GM19023 (cell line): ENCODE results near the gene CCDC24.

Source experiments
- ATAC-seq: cut with Tn5 transposase; IDR thresholded peaks from one replicate; pipeline ENCODE4 v1.9.1; 2021; ENCODE audit warnings: mild to moderate bottlenecking, moderate library complexity; ENCODE audit not compliant: unreplicated experiment

Gene CCDC24

GRCh38 chr1:44021156-44021555 is 29.8 kb downstream of the CCDC24 start:
- no peak for ATAC-seq

- no peak for ATAC-seq
Observed at GRCh38 chr1:44021581-44022321, 30.4 kb downstream of the CCDC24 start.

DNA sequence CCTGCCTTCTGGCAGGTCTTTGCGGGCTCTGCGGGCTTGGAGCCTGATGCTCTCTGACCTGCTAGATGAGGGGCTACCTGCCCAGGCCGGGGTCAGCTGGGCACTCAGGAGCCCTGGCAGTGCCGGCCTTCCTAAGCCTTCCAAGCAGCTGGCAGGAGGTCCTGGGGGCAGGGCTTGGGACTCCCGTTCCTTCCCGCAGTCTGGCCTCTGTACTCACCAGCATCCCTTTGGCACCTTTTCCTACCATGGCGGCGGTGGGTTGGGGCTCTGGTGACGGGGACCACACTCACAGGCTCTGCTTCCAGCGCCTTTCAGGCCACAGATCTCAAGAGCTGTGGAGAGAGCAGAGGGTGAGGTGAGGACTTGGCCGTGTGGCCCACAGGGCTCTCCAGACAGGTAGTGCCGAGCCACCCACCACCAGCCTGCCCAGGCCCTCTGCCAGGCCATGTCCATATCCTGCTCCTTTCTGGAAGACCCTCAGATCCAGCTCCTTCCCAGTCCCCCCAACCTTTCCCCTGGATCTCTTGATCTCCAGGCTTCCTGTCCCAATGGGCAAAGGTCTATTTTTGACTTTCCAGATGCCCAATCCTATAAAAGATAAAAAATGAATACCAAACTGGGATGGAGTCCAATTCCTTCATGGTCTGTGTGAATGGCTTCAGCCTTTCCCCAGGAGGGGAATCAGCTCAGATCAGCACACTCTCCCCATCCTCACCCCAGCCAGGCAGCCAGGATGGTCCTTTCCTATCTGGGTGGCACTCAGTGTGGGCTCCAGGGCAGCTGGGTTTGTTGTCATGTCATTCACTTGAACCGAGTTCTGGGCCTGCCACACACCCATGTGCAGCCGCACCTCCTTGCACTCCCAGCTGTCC is 32.9 kb downstream of the CCDC24 start:
- ATAC-seq: no peak

GRCh38 chr1:44024903-44025525 is 33.6 kb downstream of the CCDC24 start:
- no peak for ATAC-seq

- no peak for ATAC-seq
Observed at GRCh38 chr1:44025816-44026215, 34.4 kb downstream of the CCDC24 start.

DNA sequence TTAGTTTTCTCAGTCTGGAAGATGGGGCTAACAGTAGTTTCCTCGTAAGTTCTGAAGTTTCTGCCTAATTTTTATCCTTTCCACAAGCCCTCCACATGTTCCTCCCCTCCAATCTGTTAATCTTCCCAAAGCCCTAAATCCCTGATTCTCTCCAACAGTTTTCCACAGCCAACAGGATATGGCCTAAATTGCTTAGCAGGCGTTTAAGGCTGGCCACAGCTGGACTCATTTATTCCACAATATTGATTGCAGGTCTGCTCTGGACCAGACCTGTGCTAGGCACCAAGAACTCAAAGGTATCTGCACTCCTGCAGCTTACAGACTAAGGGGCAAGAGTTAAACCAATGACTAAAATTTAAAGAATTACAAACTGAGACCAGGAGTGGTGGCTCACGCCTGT is 35.9 kb downstream of the CCDC24 start:
- ATAC-seq: no peak

- ATAC-seq: peak; percentile 21
Observed at GRCh38 chr1:44029260-44029910, 38.0 kb downstream of the CCDC24 start.

GRCh38 chr1:44029911-44030604 is 38.7 kb downstream of the CCDC24 start:
- ATAC-seq: peak; percentile 83

DNA sequence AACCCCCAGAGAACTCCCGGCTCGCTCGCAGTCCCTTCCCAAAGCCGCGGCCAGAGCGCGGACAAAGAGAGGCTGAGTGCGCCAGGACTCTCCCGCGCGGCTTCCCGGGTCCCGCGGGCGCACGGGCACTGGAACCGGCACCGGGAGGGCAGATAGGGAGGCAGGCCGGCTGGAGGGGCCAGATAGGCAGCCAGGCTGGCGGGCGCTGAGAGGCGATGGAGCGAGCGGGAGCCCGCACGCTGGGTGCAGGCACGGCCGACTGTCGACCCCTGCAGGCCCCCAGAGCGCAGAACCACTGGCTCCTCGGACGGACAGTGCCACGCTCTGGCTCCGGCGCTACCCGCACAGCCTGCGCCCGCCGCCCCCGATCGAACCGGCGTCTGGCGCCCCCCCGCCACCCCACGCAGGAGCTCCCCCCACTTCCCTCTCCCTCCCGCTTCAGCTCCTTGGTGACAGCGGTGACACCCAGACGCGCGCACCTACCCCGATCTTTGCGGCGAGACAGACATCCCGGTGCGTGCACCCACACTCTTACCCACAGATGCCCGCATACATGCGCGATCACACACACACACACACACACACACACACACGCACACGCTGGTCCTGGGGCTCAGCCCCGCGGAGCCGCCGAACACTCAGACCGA is 39.3 kb downstream of the CCDC24 start:
- ATAC-seq: peak; percentile 18

GRCh38 chr1:44031252-44032169 is 40.1 kb downstream of the CCDC24 start, which contains the start of gene SLC6A9:
SLC6A9 (minus strand) TSS chr1:44031462; CDS start chr1:44024277, 7,185 bp downstream.
- ATAC-seq: no peak

GRCh38 chr1:44032170-44032790 is 40.9 kb downstream of the CCDC24 start:
- ATAC-seq: no peak

DNA sequence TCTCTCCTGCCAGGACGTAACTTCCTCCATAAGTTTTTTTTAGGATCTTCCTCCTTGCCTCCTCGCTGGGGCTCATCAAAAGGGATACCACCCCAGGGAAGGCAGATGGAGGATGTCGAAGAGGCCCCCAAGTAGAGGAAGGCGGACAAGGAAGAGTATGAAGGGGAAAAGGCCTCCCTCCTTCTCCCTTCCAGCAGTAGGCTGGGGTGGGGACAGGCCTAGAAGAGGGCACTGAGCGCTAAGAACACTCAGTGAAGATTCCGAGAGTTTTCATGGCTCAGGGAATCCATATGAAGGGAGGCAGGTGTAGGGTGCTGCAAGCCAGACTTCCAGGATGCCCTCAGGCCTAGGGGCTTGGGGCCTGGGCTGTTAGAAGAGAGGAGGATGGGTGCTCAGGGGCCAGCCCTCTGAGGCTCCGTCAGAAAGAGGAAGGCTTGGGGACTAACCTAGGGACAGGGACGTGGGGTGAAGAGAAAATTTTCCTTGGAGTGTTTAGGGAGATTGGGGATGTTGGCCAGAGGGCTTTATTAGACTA is 41.7 kb downstream of the CCDC24 start:
- no peak for ATAC-seq

GRCh38 chr1:44033756-44034155 is 42.4 kb downstream of the CCDC24 start:
- no peak for ATAC-seq

DNA sequence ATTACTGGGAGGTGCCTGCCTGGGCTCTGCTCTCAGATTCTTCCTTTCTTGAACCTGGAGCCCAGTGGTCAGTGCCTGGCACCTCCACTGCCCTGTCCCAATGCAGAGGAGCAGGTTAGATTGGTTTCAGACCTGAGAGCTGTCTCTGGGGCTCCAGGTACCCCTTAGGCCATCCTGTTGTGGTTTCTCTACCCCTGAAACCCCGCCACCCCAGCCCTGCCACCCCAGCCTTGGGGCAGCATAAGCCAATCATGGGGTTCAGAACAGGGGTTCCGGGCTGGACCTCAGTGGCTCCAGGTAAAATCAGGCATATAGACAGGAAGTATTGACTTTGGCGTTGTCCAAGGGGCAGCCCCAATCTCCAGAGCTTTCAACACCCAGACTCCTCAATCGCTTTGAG is 43.0 kb downstream of the CCDC24 start:
- ATAC-seq: no peak

DNA sequence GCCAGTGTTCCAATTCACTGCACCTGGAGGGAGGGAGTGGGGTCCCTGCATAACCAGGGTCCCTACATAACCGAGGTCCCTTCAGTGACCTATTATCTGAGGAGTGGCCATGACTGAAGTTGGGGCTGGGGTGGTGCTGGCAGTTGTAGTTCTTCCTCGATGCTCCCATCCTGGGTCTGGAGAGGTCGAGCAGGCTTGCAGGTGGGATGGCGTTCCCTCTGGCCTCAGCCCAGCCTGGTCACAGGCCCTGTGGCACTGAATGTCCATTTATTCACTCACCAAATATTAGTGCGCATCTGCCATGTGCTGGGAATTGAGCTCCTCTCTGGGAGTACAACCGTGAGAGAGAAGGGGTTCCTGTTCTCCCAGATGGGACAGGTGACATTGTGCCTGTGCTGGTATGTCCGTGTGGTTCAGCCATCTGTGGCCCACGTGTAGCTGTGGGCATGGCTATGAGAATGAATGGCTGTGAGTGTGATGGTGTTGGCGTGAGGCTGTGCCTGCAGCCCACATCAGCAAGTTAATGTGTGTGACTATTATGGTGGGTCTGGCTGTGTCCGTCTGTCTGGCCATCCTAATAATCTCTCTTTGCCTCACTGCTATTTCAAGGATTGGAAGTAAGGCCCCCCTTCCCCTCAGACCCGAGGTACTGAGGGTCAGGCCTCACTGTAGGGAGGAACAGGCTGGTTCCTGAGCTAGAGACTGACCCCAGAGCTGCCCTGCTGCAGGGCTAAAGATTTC is 43.7 kb downstream of the CCDC24 start:
- no peak for ATAC-seq

- no peak for ATAC-seq
Observed at GRCh38 chr1:44035726-44036408, 44.5 kb downstream of the CCDC24 start.
